ENCODE results near the gene CGB5. TPM values are rescaled to one million over a fixed set of nuclear protein-coding genes. Genes with fewer than 3 reads are reported as not detected.

Gene CGB5
- total and polyA plus RNA-seq, 2 donors (not counting 1 experiment from before 2014, with no cell fraction given) = not detected

GRCh38 chr19:49071860-49072547 lies 28.4 kb downstream of the CGB5 start:
- Histone ChIP-seq H3K9ac (ENCODE audit: low read length) (no peak overlapping the region), H3K9me3 (ENCODE audit: control extremely low read depth in 1 of 3, control insufficient read depth in 2 of 3, insufficient read depth in 1 of 3, low read length in 2 of 3) (peaks cover 0 to 20% (median 0%) of the 10 kb centered on the region in 3 donors), H2AFZ (ENCODE audit: insufficient read depth, low read depth, low read length, poor library complexity, severe bottlenecking) (peak overlapping the region; percentile 16), H3K4me3 (ENCODE audit: control extremely low read depth in 1 of 5, extremely low read depth in 1 of 5, insufficient read depth in 1 of 5, low read depth in 2 of 5, low read length in 4 of 5) (no peak overlapping the region), H3K36me3 (replicated peaks in 1 of 2; ENCODE audit: control extremely low read depth in 1 of 2, control insufficient read depth in 1 of 2, extremely low read depth in 1 of 2, insufficient read depth in 2 of 2, low read length in 1 of 2) (no peaks in the 10 kb centered on the region), H3K4me2 (replicated peaks; ENCODE audit: low read depth, low read length, poor library complexity, severe bottlenecking) (peak overlapping the region; percentile 45), H4K20me1 (ENCODE audit: control insufficient read depth, insufficient read depth, low read length, poor library complexity, severe bottlenecking) (no peaks in the 10 kb centered on the region), H3K27ac (ENCODE audit: low read length in 2 of 2) (no peak overlapping the region), H3K27me3 (replicated peaks in 1 of 4; ENCODE audit: control extremely low read depth in 1 of 4, control insufficient read depth in 3 of 4, insufficient read depth in 4 of 4, low read length in 3 of 4) (peaks cover 0 to 64% (median 23%) of the 10 kb centered on the region in 4 experiments), H3K4me1 (ENCODE audit: control insufficient read depth in 2 of 2, insufficient read depth in 2 of 2, low read length in 2 of 2) (peaks cover 7 to 16% of the 10 kb centered on the region in 2 donors), H3K79me2 (ENCODE audit: control insufficient read depth, insufficient read depth, low read length) (no peaks in the 10 kb centered on the region)
- Mint-ChIP-seq H3K9me3 (ENCODE audit: insufficient read depth) (peaks cover 1% of the 10 kb centered on the region), H3K4me3 (peak overlapping the region; percentile 13), H3K27ac (no peak overlapping the region), H3K27me3 (peaks cover 66% of the 10 kb centered on the region), H3K4me1 (peaks cover 11% of the 10 kb centered on the region)
- intact Hi-C loops (cut with micrococcal nuclease) = no loop called here
- DNase-seq = peak; percentile 36
- 16% methylated on average over 91 of the region's 93 CpGs for WGBS (ENCODE audit: insufficient coverage)
- ChIA-PET POLR2A (no interaction called here), CTCF (no interaction called here)
- TF ChIP-seq CTCF (IDR thresholded peaks at IDR 0.05) (no peak), EZH2 (IDR thresholded peaks at IDR 0.05; ENCODE audit: borderline replicate concordance, insufficient read depth, low read depth, low read length, poor library complexity, severe bottlenecking) (no peak)
- peak; percentile 24 for ATAC-seq (ENCODE audit: low read depth)
